ENCODE data around the gene GOLGA6L22.
"Not testable (repeated sequence)": the region's sequence is repeated elsewhere in the genome, so short reads cannot be mapped to it uniquely, and the experiment has no call there.

GRCh38 chr15:22420340-22420739 is 38.4 kb upstream of the GOLGA6L22 start:
- TF ChIP-seq CTCF (conservative IDR thresholded peaks at IDR 0.05 in 1 of 2, IDR thresholded peaks at IDR 0.05 in 1 of 2; ENCODE audit: extremely low read depth in 1 of 2, insufficient read depth in 1 of 2, low read depth in 1 of 2, low read length in 2 of 2); EZH2 (IDR thresholded peaks at IDR 0.05; ENCODE audit: borderline replicate concordance, low read length): not testable (repeated sequence)
